DND-41 (cell line): ENCODE data around the gene RASGRF2.
A peak's percentile ranks its signal among the peaks of the same experiment; 100 is the strongest.

Source experiments
- ATAC-seq: fragments of 200-7000 bp; cut with Tn5 transposase; 3 replicates; pipeline ENCODE4 v1.9.1; 2021; ENCODE audit warnings: low read depth; ENCODE audit not compliant: insufficient read depth
- DNase-seq: peaks from one replicate; pipeline ENCODE4 v3.0.0-alpha.2; 2020
- H2AFZ ChIP-seq: 2 replicates; pipeline ENCODE4 v1.6.0; 2012; ENCODE audit warnings: low read depth, low read length
- H3K27ac ChIP-seq: 2 replicates; pipeline ENCODE4 v1.5.1; 2012; ENCODE audit warnings: low read length, inconsistent platforms
- H3K27me3 ChIP-seq: fragments of 200-600 bp; sonication (generic); 2 replicates; pipeline ENCODE4 v1.6.0; 2012; ENCODE audit warnings: low read length, mild to moderate bottlenecking, inconsistent platforms; ENCODE audit not compliant: insufficient read depth, poor library complexity
- H3K36me3 ChIP-seq: 2 replicates; pipeline ENCODE4 v1.5.1; 2012; ENCODE audit warnings: low read length, inconsistent platforms; ENCODE audit not compliant: insufficient read depth
- H3K4me1 ChIP-seq: 2 replicates; pipeline ENCODE4 v1.5.1; 2012; ENCODE audit warnings: mild to moderate bottlenecking, low read length; ENCODE audit not compliant: insufficient read depth
- H3K4me2 ChIP-seq: 2 replicates; pipeline ENCODE4 v1.6.0; 2012; ENCODE audit warnings: mild to moderate bottlenecking, moderate library complexity, low read length, inconsistent platforms; ENCODE audit not compliant: insufficient read depth
- H3K4me3 ChIP-seq, 2 experiments: fragments of 200-600 bp in 1 of 2; shearing (Covaris generic) in 1 of 2; 2 replicates each; pipeline ENCODE4 v1.5.1; 2012 to 2016; ENCODE audit warnings: inconsistent platforms in 2 of 2, low read length in 2 of 2, mild to moderate bottlenecking in 2 of 2, low read depth in 1 of 2, moderate library complexity in 1 of 2
- H3K79me2 ChIP-seq: 2 replicates; pipeline ENCODE4 v1.6.0; 2012; ENCODE audit warnings: low read length, inconsistent platforms; ENCODE audit not compliant: insufficient read depth
- H3K9ac ChIP-seq: 2 replicates; pipeline ENCODE4 v1.6.0; 2012; ENCODE audit warnings: low read depth, mild to moderate bottlenecking, inconsistent platforms, low read length, moderate library complexity
- H3K9me3 ChIP-seq: 2 replicates; pipeline ENCODE4 v1.5.1; 2012; ENCODE audit warnings: low read length, moderate library complexity, mild to moderate bottlenecking, inconsistent platforms; ENCODE audit not compliant: insufficient read depth, severe bottlenecking
- H4K20me1 ChIP-seq: 2 replicates; pipeline ENCODE4 v1.6.0; 2012; ENCODE audit warnings: low read length; ENCODE audit not compliant: insufficient read depth
- CTCF ChIP-seq: IDR thresholded peaks from 2 replicates; pipeline ENCODE4 v1.5.1; 2012; ENCODE audit warnings: borderline replicate concordance, low read length, moderate library complexity, mild to moderate bottlenecking; ENCODE audit not compliant: poor library complexity, severe bottlenecking; ENCODE audit errors: extremely low read depth
- EZH2 ChIP-seq: IDR thresholded peaks from 3 replicates; pipeline ENCODE4 v1.6.1; 2012; ENCODE audit warnings: borderline replicate concordance, low read depth, mild to moderate bottlenecking, moderate library complexity, low read length, inconsistent platforms; ENCODE audit not compliant: severe bottlenecking

RASGRF2 gene

GRCh38 chr5:81191726-81192372, 231.7 kb downstream of the RASGRF2 start:
- H2AFZ ChIP-seq: no peak overlapping the region
- no peaks in the 10 kb centered on the region for H4K20me1 ChIP-seq
- H3K27me3 ChIP-seq: no peaks in the 10 kb centered on the region
- DNase-seq (no peak), ATAC-seq (no peak)
- no peaks in the 10 kb centered on the region for H3K9me3 ChIP-seq
- peaks cover 7% of the 10 kb centered on the region for H3K4me1 ChIP-seq
- no peak overlapping the region for H3K4me2 ChIP-seq
- no peak overlapping the region for H3K4me3 ChIP-seq
- H3K27ac ChIP-seq: no peak overlapping the region
- H3K79me2 ChIP-seq: no peaks in the 10 kb centered on the region
- no peak for TF ChIP-seq EZH2
- no peak for TF ChIP-seq CTCF
- H3K36me3 ChIP-seq: no peaks in the 10 kb centered on the region
- no peak overlapping the region for H3K9ac ChIP-seq

- no peaks in the 10 kb centered on the region for H4K20me1 ChIP-seq
- no peak for ATAC-seq
- H3K27me3 ChIP-seq: no peaks in the 10 kb centered on the region
- no peak overlapping the region for H3K4me2 ChIP-seq
- no peaks in the 10 kb centered on the region for H3K9me3 ChIP-seq
- no peak overlapping the region for H3K4me3 ChIP-seq
- no peak overlapping the region for H2AFZ ChIP-seq
- peaks cover 7% of the 10 kb centered on the region for H3K4me1 ChIP-seq
- H3K79me2 ChIP-seq: no peaks in the 10 kb centered on the region
- no peak overlapping the region for H3K9ac ChIP-seq
- DNase-seq: no peak
- no peaks in the 10 kb centered on the region for H3K36me3 ChIP-seq
- H3K27ac ChIP-seq: no peak overlapping the region
- peak; percentile 23 for TF ChIP-seq CTCF
- TF ChIP-seq EZH2: no peak
Measured at GRCh38 chr5:81192373-81192750, 232.2 kb downstream of the RASGRF2 start.

DNA sequence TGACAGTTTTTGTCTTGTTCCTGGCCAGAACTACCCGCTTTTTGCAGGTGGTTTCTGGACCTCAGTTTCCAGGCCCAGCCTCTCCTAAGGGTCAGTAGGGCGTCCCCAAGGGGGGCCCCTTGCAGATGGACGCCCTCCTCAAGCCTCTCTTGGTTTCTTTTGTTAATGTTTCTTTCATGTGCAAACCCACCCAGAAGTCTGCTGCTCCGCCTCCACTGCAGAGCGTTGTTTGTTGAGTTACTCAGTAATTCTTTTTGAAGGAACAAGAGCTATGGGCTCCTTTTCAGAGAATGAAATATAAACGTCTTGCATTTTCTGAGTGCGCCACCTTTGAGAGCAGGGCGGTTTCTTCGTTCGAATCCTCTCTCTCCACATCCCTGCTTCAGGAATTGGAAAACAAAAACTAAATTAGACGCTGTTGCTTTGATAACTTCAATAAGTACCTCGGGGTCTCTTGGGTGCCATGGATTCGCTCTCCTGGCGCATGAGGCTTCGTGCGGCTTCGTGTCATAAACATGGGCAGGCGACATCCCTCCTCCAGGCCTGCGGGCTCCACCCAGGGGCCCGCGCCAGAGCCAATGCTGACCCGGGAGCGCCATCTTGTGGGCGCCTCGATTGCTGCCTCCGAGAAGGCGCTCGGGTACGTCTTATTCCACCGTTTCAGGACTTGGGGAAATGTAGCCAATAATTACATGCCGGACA, 234.6 kb downstream of the RASGRF2 start:
- Histone ChIP-seq H3K79me2 (no peaks in the 10 kb centered on the region), H3K9me3 (no peaks in the 10 kb centered on the region), H3K4me1 (peaks cover 7% of the 10 kb centered on the region), H4K20me1 (no peaks in the 10 kb centered on the region), H3K27me3 (no peaks in the 10 kb centered on the region), H3K36me3 (no peaks in the 10 kb centered on the region), H3K9ac (no peak overlapping the region), H3K27ac (no peak overlapping the region), H3K4me3 (no peak overlapping the region), H3K4me2 (peak overlapping the region; percentile 23; the same call in 1 of the 2 replicates), H2AFZ (peak overlapping the region; percentile 53)
- ATAC-seq (peak; percentile 98), DNase-seq (peak; percentile 79)
- TF ChIP-seq EZH2: no peak
- peak; percentile 87 for TF ChIP-seq CTCF
